Mesendoderm (in vitro differentiated cells): ENCODE results near the gene NDUFA13.
A peak's percentile ranks its signal among the peaks of the same experiment; 100 is the strongest.

Experiments used
- DNase-seq: peaks from one replicate; pipeline ENCODE4 v3.0.0; 2013
- H2AK5ac ChIP-seq: 2 replicates; pipeline ENCODE4 v1.6.1; 2013; ENCODE audit warnings: low read length, inconsistent platforms
- H2BK120ac ChIP-seq: 2 replicates; pipeline ENCODE4 v1.6.1; 2013; ENCODE audit warnings: low read depth, mild to moderate bottlenecking, low read length, moderate library complexity, mixed read lengths
- H2BK15ac ChIP-seq: replicated peaks from 2 replicates; pipeline ENCODE4 v1.6.1; 2013; ENCODE audit warnings: low read depth, mild to moderate bottlenecking, moderate library complexity
- H2BK5ac ChIP-seq: 2 replicates; pipeline ENCODE4 v1.6.1; 2013; ENCODE audit warnings: low read length, inconsistent platforms
- H3K18ac ChIP-seq: 2 replicates; pipeline ENCODE4 v1.6.1; 2013; ENCODE audit warnings: mild to moderate bottlenecking, low read length, mixed read lengths
- H3K23ac ChIP-seq: one replicate; pipeline ENCODE4 v1.6.1; 2013; ENCODE audit warnings: low read length
- H3K27ac ChIP-seq: 2 replicates; pipeline ENCODE4 v1.5.1; 2013; ENCODE audit warnings: low read depth, mild to moderate bottlenecking, inconsistent platforms, low read length, moderate library complexity
- H3K27me3 ChIP-seq: 2 replicates; pipeline ENCODE4 v1.6.1; 2013; ENCODE audit warnings: low read length, control low read depth, mild to moderate bottlenecking, inconsistent platforms; ENCODE audit not compliant: insufficient read depth, poor library complexity
- H3K36me3 ChIP-seq: 2 replicates; pipeline ENCODE4 v1.6.1; 2013; ENCODE audit warnings: low read length, inconsistent platforms; ENCODE audit not compliant: control insufficient read depth, insufficient read depth
- H3K4ac ChIP-seq: one replicate; pipeline ENCODE4 v1.6.1; 2013; ENCODE audit warnings: low read depth, mild to moderate bottlenecking, low read length, moderate library complexity
- H3K4me1 ChIP-seq: 2 replicates; pipeline ENCODE4 v1.6.1; 2013; ENCODE audit warnings: low read depth, low read length, inconsistent platforms; ENCODE audit not compliant: control insufficient read depth
- H3K4me2 ChIP-seq: 2 replicates; pipeline ENCODE4 v1.6.1; 2013; ENCODE audit warnings: low read length
- H3K4me3 ChIP-seq: 2 replicates; pipeline ENCODE4 v1.5.1; 2013; ENCODE audit warnings: mild to moderate bottlenecking, low read length
- H3K56ac ChIP-seq: one replicate; pipeline ENCODE4 v1.6.1; 2013; ENCODE audit warnings: low read length
- H3K79me1 ChIP-seq: 2 replicates; pipeline ENCODE4 v1.6.1; 2013; ENCODE audit warnings: low read length, inconsistent platforms
- H3K79me2 ChIP-seq: 2 replicates; pipeline ENCODE4 v1.6.1; 2013; ENCODE audit warnings: mild to moderate bottlenecking, low read length; ENCODE audit not compliant: control insufficient read depth, insufficient read depth
- H3K9ac ChIP-seq: 2 replicates; pipeline ENCODE4 v1.6.1; 2013; ENCODE audit warnings: low read length, inconsistent platforms
- H4K5ac ChIP-seq: one replicate; pipeline ENCODE4 v1.6.1; 2013; ENCODE audit warnings: low read length
- H4K8ac ChIP-seq: one replicate; pipeline ENCODE4 v1.6.1; 2013; ENCODE audit warnings: low read depth, mild to moderate bottlenecking, control low read depth, low read length, moderate library complexity
- WGBS: extraction: QIAGEN DNeasy Blood & Tissue Kit; methylation state at CpG from one replicate; pipeline ENCODE4 v1.1.7; 2013; ENCODE audit warnings: low lambda C conversion rate, missing lambda C conversion rate; ENCODE audit not compliant: insufficient coverage; ENCODE audit errors: extremely low coverage; 5-methylcytosine and 5-hydroxymethylcytosine counted together

NDUFA13 gene

DNA sequence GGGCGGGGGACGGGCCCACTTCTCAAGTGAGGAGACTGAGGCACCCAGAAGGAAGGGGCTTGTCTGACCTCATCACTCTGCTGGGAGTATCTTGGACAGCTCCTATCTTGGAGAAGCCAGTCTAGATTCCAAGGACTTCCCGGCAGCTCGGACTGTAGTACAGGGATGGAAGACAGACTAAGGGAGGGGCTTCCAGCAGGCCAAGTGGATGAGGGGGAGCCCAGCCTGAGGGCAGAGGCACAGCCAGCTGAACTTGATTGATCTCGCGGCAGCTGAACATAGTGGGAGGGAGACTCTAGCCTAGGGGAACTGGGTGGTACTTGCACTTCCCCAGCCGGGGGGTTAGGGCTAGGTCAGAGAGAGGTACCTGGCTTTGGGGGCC is 22.8 kb downstream of the NDUFA13 start:
- H4K8ac ChIP-seq, result no peak overlapping the region
- H3K27me3 ChIP-seq, result peaks cover 2% of the 10 kb centered on the region
- peak; percentile 36 for DNase-seq
- H3K23ac ChIP-seq, result no peak overlapping the region
- no peak overlapping the region for H3K4ac ChIP-seq
- H3K4me1 ChIP-seq, result peaks cover 2% of the 10 kb centered on the region
- no peak overlapping the region for H2AK5ac ChIP-seq
- no peak overlapping the region for H3K56ac ChIP-seq
- no peak overlapping the region for H2BK5ac ChIP-seq
- H3K36me3 ChIP-seq, result no peaks in the 10 kb centered on the region
- no peak overlapping the region for H3K27ac ChIP-seq
- H2BK15ac ChIP-seq, result no peak overlapping the region
- WGBS, result no CpG with 5 or more reads among the region's 7 CpGs
- H2BK120ac ChIP-seq, result no peak overlapping the region
- H3K9ac ChIP-seq, result no peak overlapping the region
- H3K79me1 ChIP-seq, result no peaks in the 10 kb centered on the region
- no peak overlapping the region for H3K18ac ChIP-seq
- no peak overlapping the region for H3K4me3 ChIP-seq
- H3K4me2 ChIP-seq, result no peak overlapping the region
- H4K5ac ChIP-seq, result no peak overlapping the region
- H3K79me2 ChIP-seq, result no peaks in the 10 kb centered on the region

DNA sequence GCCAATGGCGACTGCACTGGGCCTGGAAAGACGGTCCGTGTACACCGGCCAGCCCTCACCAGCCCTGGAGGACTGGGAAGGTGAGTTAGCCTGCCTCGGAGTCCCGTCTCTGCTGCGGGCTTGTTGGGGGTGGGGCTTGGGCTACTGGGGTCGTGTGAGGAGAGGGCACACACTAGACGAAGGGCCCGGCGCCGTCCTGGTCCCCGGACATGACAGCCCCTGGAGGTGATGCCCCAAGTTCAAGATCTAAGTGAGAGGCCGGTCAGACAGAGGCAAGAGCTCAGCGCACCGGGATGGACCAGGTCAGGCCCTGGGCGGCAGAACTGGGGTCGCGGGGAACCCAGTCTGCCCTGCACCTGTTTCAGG is 23.7 kb downstream of the NDUFA13 start:
- Histone ChIP-seq H3K56ac (no peak overlapping the region), H3K4me1 (peaks cover 2% of the 10 kb centered on the region), H3K4me3 (no peak overlapping the region), H3K79me2 (no peaks in the 10 kb centered on the region), H3K27ac (no peak overlapping the region), H3K18ac (no peak overlapping the region), H2AK5ac (no peak overlapping the region), H4K5ac (no peak overlapping the region), H3K36me3 (no peaks in the 10 kb centered on the region), H4K8ac (no peak overlapping the region), H2BK120ac (no peak overlapping the region), H3K4me2 (no peak overlapping the region), H3K9ac (no peak overlapping the region), H3K4ac (no peak overlapping the region), H3K23ac (no peak overlapping the region), H3K79me1 (no peaks in the 10 kb centered on the region), H2BK15ac (no peak overlapping the region), H3K27me3 (peaks cover 2% of the 10 kb centered on the region), H2BK5ac (no peak overlapping the region)
- no peak for DNase-seq
- WGBS, result no CpG with 5 or more reads among the region's 19 CpGs

DNA sequence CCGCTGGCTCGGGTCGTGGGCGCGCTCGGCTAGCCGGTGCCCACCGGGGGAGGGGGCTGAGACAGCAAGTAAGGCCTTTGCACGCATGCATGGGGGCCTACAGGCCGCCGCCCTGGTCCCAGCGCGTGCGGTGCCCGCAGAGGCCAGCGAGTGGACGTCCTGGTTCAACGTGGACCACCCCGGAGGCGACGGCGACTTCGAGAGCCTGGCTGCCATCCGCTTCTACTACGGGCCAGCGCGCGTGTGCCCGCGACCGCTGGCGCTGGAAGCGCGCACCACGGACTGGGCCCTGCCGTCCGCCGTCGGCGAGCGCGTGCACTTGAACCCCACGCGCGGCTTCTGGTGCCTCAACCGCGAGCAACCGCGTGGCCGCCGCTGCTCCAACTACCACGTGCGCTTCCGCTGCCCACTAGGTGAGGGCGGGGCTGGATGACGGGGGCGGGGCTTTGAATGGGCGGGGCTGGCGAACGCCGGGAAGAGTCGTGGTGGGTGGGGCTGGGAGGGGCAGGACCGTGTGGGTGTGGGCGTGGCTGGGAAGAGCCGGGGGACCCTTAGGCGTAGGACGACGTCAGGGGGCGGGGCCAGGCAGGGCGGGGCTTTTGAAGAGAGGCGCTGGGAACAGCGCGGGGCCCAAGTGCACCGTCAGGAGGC is 24.2 kb downstream of the NDUFA13 start:
- no peak overlapping the region for H2BK15ac ChIP-seq
- no peaks in the 10 kb centered on the region for H3K79me2 ChIP-seq
- H2AK5ac ChIP-seq, result no peak overlapping the region
- H2BK5ac ChIP-seq, result no peak overlapping the region
- H2BK120ac ChIP-seq, result no peak overlapping the region
- no peak overlapping the region for H3K18ac ChIP-seq
- H4K5ac ChIP-seq, result no peak overlapping the region
- peaks cover 2% of the 10 kb centered on the region for H3K4me1 ChIP-seq
- no peak overlapping the region for H3K56ac ChIP-seq
- H3K4ac ChIP-seq, result no peak overlapping the region
- peaks cover 2% of the 10 kb centered on the region for H3K27me3 ChIP-seq
- H4K8ac ChIP-seq, result no peak overlapping the region
- no peak overlapping the region for H3K23ac ChIP-seq
- H3K27ac ChIP-seq, result no peak overlapping the region
- no CpG with 5 or more reads among the region's 74 CpGs for WGBS
- no peaks in the 10 kb centered on the region for H3K79me1 ChIP-seq
- H3K4me2 ChIP-seq, result no peak overlapping the region
- no peak overlapping the region for H3K9ac ChIP-seq
- DNase-seq, result peak; percentile 83
- no peak overlapping the region for H3K4me3 ChIP-seq
- H3K36me3 ChIP-seq, result no peaks in the 10 kb centered on the region

DNA sequence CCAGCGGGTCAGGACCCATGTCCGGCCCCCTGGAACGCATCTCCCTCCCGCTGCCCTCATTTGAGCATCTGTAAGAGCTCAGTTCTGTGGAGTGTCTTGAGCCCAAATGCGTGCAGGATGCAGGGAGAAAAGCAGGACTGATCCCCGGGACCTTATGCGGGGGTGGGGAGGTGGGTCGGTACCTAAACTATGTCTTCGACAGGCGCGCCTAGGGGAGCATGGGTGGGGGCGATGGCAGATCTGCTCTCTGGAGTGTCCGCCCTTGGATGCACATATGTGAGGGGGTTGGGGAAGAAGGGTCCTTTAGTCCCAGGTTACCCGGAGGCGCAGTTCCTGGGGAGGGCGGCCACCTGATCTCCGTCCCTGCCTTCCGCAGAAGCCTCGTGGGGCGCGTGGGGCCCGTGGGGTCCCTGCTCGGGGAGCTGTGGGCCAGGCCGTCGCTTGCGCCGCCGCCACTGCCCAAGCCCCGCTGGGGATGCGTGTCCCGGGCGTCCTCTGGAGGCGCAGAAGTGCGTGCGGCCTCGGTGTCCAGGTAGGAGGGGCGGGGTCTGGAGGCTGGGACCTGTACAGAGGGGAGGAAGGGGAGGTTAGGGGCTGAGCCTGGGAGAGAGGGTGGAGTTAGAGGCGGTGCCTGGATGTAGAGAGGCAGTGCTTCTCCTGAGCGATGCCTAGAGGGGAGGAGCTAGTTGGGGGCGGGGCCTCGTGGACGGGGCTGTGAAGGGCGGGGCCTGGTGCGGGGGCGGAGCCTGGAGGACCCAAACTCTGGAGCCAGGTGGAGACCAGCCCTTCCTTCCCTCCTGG is 24.9 kb downstream of the NDUFA13 start:
- H3K4me2 ChIP-seq, result peak overlapping the region; percentile 8
- no peak overlapping the region for H3K18ac ChIP-seq
- peaks cover 2% of the 10 kb centered on the region for H3K27me3 ChIP-seq
- H2AK5ac ChIP-seq, result no peak overlapping the region
- no peak overlapping the region for H3K4me3 ChIP-seq
- H2BK120ac ChIP-seq, result no peak overlapping the region
- no CpG with 5 or more reads among the region's 45 CpGs for WGBS
- no peak overlapping the region for H4K8ac ChIP-seq
- no peak overlapping the region for H3K4ac ChIP-seq
- no peak overlapping the region for H3K27ac ChIP-seq
- H3K56ac ChIP-seq, result no peak overlapping the region
- H3K79me2 ChIP-seq, result no peaks in the 10 kb centered on the region
- no peak overlapping the region for H3K23ac ChIP-seq
- H3K4me1 ChIP-seq, result peaks cover 2% of the 10 kb centered on the region
- no peak overlapping the region for H2BK15ac ChIP-seq
- peak overlapping the region; percentile 20 for H3K9ac ChIP-seq
- H2BK5ac ChIP-seq, result no peak overlapping the region
- H3K79me1 ChIP-seq, result no peaks in the 10 kb centered on the region
- H4K5ac ChIP-seq, result no peak overlapping the region
- DNase-seq, result peak; percentile 93
- no peaks in the 10 kb centered on the region for H3K36me3 ChIP-seq

DNA sequence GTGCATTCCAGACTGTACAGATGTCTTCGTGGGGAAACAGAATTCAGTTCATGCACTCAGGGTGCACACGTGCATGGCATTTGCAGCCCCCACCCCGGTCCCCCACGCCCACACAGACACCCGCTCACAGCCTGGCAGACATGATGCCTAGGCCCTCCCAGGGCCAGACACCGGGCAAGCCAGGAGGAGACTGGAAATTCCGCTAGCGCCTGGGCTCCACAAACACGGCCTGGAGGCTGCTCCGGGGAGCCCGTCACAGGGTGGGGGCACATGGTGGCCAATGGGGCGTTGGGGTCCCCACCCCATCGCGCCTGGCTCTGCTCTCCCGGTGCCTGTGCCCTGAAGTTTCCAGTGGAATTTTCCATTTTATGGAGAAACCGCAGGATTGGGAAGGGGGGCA is 25.6 kb downstream of the NDUFA13 start:
- H3K27ac ChIP-seq, result no peak overlapping the region
- H3K4me3 ChIP-seq, result no peak overlapping the region
- H3K79me1 ChIP-seq, result no peaks in the 10 kb centered on the region
- H3K9ac ChIP-seq, result no peak overlapping the region
- no peak overlapping the region for H4K5ac ChIP-seq
- peaks cover 2% of the 10 kb centered on the region for H3K4me1 ChIP-seq
- H3K4me2 ChIP-seq, result no peak overlapping the region
- H3K36me3 ChIP-seq, result no peaks in the 10 kb centered on the region
- no peak for DNase-seq
- H3K18ac ChIP-seq, result no peak overlapping the region
- no peak overlapping the region for H3K56ac ChIP-seq
- peaks cover 2% of the 10 kb centered on the region for H3K27me3 ChIP-seq
- H2AK5ac ChIP-seq, result no peak overlapping the region
- no peak overlapping the region for H3K23ac ChIP-seq
- H2BK120ac ChIP-seq, result no peak overlapping the region
- H3K79me2 ChIP-seq, result no peaks in the 10 kb centered on the region
- WGBS, result no CpG with 5 or more reads among the region's 16 CpGs
- H4K8ac ChIP-seq, result no peak overlapping the region
- H3K4ac ChIP-seq, result no peak overlapping the region
- no peak overlapping the region for H2BK15ac ChIP-seq
- H2BK5ac ChIP-seq, result no peak overlapping the region
